LNCaP clone FGC (cell line): Measurements from ENCODE around the gene YPEL3.

Source experiments
- DNase-seq: peaks from one replicate; pipeline ENCODE4 v3.0.0-alpha.2; 2011; ENCODE audit warnings: low read depth
- H3K4me3 ChIP-seq: 2 replicates; pipeline ENCODE4 v1.5.1; 2011; ENCODE audit warnings: mild to moderate bottlenecking, low read depth, low read length, control low read depth
- CTCF ChIP-seq: IDR thresholded peaks from 2 replicates; pipeline ENCODE4 v1.5.1; 2012; ENCODE audit warnings: mild to moderate bottlenecking; ENCODE audit not compliant: control insufficient read depth, insufficient read depth; ENCODE audit errors: extremely low read depth

The YPEL3 gene

GRCh38 chr16:30046178-30046577 is 49.8 kb downstream of the YPEL3 start:
- DNase-seq: no peak
- no peak overlapping the region for H3K4me3 ChIP-seq
- TF ChIP-seq CTCF: no peak
